ENCODE measurements around the gene OTULIN.

DNA sequence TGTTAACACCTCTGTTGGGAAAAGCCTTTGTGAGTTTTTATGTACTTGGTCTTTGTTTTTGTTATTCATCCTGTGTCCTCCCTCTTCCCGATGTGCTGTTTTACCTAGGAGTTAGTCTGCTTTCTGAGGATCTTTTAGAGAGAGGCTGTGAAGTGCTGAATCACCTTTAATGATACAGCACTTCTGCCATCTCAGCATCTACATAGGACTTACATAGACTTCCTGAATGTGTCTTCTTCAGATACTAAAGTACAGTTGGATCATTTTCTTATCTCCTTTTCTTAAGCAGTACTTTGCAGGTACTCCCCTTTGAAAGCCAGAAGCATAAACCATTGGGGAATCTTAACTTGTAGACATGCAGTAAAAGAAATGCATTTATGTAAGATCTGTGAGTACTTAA lies 31.5 kb downstream of the OTULIN start:
- TF ChIP-seq, protein P1, sequence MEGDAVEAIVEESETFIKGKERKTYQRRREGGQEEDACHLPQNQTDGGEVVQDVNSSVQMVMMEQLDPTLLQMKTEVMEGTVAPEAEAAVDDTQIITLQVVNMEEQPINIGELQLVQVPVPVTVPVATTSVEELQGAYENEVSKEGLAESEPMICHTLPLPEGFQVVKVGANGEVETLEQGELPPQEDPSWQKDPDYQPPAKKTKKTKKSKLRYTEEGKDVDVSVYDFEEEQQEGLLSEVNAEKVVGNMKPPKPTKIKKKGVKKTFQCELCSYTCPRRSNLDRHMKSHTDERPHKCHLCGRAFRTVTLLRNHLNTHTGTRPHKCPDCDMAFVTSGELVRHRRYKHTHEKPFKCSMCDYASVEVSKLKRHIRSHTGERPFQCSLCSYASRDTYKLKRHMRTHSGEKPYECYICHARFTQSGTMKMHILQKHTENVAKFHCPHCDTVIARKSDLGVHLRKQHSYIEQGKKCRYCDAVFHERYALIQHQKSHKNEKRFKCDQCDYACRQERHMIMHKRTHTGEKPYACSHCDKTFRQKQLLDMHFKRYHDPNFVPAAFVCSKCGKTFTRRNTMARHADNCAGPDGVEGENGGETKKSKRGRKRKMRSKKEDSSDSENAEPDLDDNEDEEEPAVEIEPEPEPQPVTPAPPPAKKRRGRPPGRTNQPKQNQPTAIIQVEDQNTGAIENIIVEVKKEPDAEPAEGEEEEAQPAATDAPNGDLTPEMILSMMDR (IDR thresholded peaks at IDR 0.05; ENCODE audit: insufficient read depth, low read length) = no peak
- TF ChIP-seq POLR2AphosphoS5 (IDR thresholded peaks at IDR 0.05; ENCODE audit: low read depth) (no peak), GABPA (IDR thresholded peaks at IDR 0.05; ENCODE audit: low read depth) (no peak), SPI1 (IDR thresholded peaks at IDR 0.05; ENCODE audit: borderline replicate concordance, low read depth) (no peak)
- TF ChIP-seq, protein P2, sequence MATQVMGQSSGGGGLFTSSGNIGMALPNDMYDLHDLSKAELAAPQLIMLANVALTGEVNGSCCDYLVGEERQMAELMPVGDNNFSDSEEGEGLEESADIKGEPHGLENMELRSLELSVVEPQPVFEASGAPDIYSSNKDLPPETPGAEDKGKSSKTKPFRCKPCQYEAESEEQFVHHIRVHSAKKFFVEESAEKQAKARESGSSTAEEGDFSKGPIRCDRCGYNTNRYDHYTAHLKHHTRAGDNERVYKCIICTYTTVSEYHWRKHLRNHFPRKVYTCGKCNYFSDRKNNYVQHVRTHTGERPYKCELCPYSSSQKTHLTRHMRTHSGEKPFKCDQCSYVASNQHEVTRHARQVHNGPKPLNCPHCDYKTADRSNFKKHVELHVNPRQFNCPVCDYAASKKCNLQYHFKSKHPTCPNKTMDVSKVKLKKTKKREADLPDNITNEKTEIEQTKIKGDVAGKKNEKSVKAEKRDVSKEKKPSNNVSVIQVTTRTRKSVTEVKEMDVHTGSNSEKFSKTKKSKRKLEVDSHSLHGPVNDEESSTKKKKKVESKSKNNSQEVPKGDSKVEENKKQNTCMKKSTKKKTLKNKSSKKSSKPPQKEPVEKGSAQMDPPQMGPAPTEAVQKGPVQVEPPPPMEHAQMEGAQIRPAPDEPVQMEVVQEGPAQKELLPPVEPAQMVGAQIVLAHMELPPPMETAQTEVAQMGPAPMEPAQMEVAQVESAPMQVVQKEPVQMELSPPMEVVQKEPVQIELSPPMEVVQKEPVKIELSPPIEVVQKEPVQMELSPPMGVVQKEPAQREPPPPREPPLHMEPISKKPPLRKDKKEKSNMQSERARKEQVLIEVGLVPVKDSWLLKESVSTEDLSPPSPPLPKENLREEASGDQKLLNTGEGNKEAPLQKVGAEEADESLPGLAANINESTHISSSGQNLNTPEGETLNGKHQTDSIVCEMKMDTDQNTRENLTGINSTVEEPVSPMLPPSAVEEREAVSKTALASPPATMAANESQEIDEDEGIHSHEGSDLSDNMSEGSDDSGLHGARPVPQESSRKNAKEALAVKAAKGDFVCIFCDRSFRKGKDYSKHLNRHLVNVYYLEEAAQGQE (IDR thresholded peaks at IDR 0.05; ENCODE audit: insufficient replicate concordance, low read depth) = no peak

Data from HL-60 (cell line).